PC-3 (cell line): ENCODE data around the gene ANP32D. TPM values are rescaled to one million over a fixed set of nuclear protein-coding genes. Genes with fewer than 3 reads are reported as not detected.
A peak's percentile ranks its signal among the peaks of the same experiment; 100 is the strongest.

Experiments used
- ATAC-seq: fragments of 200-7000 bp; cut with Tn5 transposase; 2 replicates; pipeline ENCODE4 v1.9.1; 2020; ENCODE audit warnings: mild to moderate bottlenecking, moderate library complexity
- BruUV-seq: library from RNA; stranded (reverse); fragments of 400-500 nt; replicated peaks from 2 replicates; lab custom pipeline; 2021; lab: Mats Ljungman, UMichigan
- CTCF ChIA-PET: fragments of 300-600 bp; sonication (Branson Sonifier 250); formaldehyde crosslinking; loops from one replicate; lab custom pipeline; 2022; ENCODE audit warnings: antibody characterized with exemption; lab: Charles Lee
- POLR2A ChIA-PET: fragments of 300-600 bp; sonication (Branson Sonifier 250); formaldehyde crosslinking; loops from one replicate; lab custom pipeline; 2022; ENCODE audit warnings: antibody characterized with exemption; ENCODE audit not compliant: unreplicated experiment; lab: Charles Lee
- DNase-seq: peaks from one replicate; pipeline ENCODE4 v3.0.0-alpha.2; 2015
- H2AFZ ChIP-seq: fragments of 300-600 bp; sonication (generic); 2 replicates; pipeline ENCODE4 v1.6.0; 2016; ENCODE audit warnings: antibody characterized with exemption, low read length
- H3F3A ChIP-seq: fragments of 300-600 bp; sonication (generic); one replicate; pipeline ENCODE4 v1.6.0; 2017; ENCODE audit warnings: antibody characterized with exemption, low read length, control low read depth, mild to moderate bottlenecking; ENCODE audit not compliant: unreplicated experiment
- H3K27ac ChIP-seq: fragments of 300-600 bp; sonication (generic); 2 replicates; pipeline ENCODE4 v1.5.1; 2016; ENCODE audit warnings: mild to moderate bottlenecking, low read length
- H3K27me3 ChIP-seq: fragments of 300-600 bp; sonication (generic); 2 replicates; pipeline ENCODE4 v1.6.1; 2016; ENCODE audit warnings: low read length, mixed read lengths
- H3K36me3 ChIP-seq: fragments of 300-600 bp; sonication (generic); 2 replicates; pipeline ENCODE4 v1.6.1; 2016; ENCODE audit warnings: low read depth, mixed run types, low read length, mixed read lengths
- H3K4me1 ChIP-seq: fragments of 300-600 bp; sonication (generic); 2 replicates; pipeline ENCODE4 v1.5.1; 2016; ENCODE audit warnings: low read length; ENCODE audit not compliant: insufficient read depth
- H3K4me2 ChIP-seq: fragments of 300-600 bp; sonication (generic); 2 replicates; pipeline ENCODE4 v1.6.0; 2016; ENCODE audit warnings: low read length
- H3K4me3 ChIP-seq: fragments of 300-600 bp; sonication (generic); 2 replicates; pipeline ENCODE4 v1.5.1; 2016; ENCODE audit warnings: mild to moderate bottlenecking, low read length, mixed read lengths
- H3K79me2 ChIP-seq: fragments of 300-600 bp; sonication (generic); 2 replicates; pipeline ENCODE4 v1.6.1; 2017; ENCODE audit warnings: low read length, mixed read lengths
- H3K9ac ChIP-seq: fragments of 300-600 bp; sonication (generic); 2 replicates; pipeline ENCODE4 v1.6.0; 2016; ENCODE audit warnings: mild to moderate bottlenecking, low read length
- H3K9me2 ChIP-seq: fragments of 300-600 bp; sonication (generic); replicated peaks from 2 replicates; pipeline ENCODE4 v1.6.1; 2016; ENCODE audit warnings: mixed run types, low read length, mixed read lengths
- H3K9me3 ChIP-seq: fragments of 300-600 bp; sonication (generic); 2 replicates; pipeline ENCODE4 v1.6.1; 2016; ENCODE audit warnings: low read length, mixed read lengths
- H4K20me1 ChIP-seq: fragments of 300-600 bp; sonication (generic); 2 replicates; pipeline ENCODE4 v1.6.1; 2016; ENCODE audit warnings: low read length, mixed read lengths
- EZH2 ChIP-seq: fragments of 300-600 bp; sonication (generic); IDR thresholded peaks from one replicate; pipeline ENCODE4 v1.6.1; 2017; ENCODE audit warnings: antibody characterized with exemption, mild to moderate bottlenecking, low read length; ENCODE audit not compliant: unreplicated experiment
- EZH2phosphoT487 ChIP-seq: fragments of 300-600 bp; sonication (generic); IDR thresholded peaks from 2 replicates; pipeline ENCODE4 v1.6.1; 2018; ENCODE audit warnings: mild to moderate bottlenecking, antibody characterized with exemption, low read length, borderline replicate concordance
- intact Hi-C: fragments of 100-400 bp; cut with micrococcal nuclease; formaldehyde crosslinking; loops from 2 replicates; pipeline ENCODE4 v1.9.0; 2023
- total RNA-seq: library from RNA; depleted of rRNA; stranded (reverse); fragments of >200 nt; gene quantifications from 2 replicates; pipeline ENCODE4 v1.2.3, GENCODE V29; 2014
- TF ChIP-seq, protein P1 (sequence below): fragments of 300-600 bp; sonication (generic); conservative IDR thresholded peaks from 2 replicates; pipeline ENCODE4 v1.5.1; 2017; ENCODE audit warnings: antibody characterized with exemption, low read depth, mild to moderate bottlenecking, low read length

ANP32D gene
- total RNA-seq, 1 experiment from 2014 or later: not detected

DNA sequence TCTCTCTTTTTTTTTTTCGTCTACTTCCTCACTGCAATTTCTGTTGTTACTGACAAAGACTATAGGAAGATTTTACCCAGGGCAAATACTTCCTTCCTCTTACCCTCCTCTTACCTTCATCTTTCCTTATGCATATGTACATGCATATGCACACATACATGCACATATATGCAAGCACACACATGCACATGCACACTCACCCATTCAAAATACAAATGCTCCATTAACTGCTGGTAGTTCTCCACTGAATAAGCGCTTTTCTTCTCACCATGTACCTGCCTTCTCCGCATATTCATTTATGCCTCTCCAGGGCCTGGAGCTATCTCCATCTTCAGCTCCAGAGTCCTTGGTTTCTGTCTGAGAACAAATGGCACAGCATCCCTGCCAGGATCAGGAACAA, 10.6 kb downstream of the ANP32D start:
- TF ChIP-seq EZH2phosphoT487: no peak
- no peak for TF ChIP-seq EZH2
- TF ChIP-seq, protein P1, sequence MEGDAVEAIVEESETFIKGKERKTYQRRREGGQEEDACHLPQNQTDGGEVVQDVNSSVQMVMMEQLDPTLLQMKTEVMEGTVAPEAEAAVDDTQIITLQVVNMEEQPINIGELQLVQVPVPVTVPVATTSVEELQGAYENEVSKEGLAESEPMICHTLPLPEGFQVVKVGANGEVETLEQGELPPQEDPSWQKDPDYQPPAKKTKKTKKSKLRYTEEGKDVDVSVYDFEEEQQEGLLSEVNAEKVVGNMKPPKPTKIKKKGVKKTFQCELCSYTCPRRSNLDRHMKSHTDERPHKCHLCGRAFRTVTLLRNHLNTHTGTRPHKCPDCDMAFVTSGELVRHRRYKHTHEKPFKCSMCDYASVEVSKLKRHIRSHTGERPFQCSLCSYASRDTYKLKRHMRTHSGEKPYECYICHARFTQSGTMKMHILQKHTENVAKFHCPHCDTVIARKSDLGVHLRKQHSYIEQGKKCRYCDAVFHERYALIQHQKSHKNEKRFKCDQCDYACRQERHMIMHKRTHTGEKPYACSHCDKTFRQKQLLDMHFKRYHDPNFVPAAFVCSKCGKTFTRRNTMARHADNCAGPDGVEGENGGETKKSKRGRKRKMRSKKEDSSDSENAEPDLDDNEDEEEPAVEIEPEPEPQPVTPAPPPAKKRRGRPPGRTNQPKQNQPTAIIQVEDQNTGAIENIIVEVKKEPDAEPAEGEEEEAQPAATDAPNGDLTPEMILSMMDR: no peak
- Histone ChIP-seq H3K9me2 (no peaks in the 10 kb centered on the region), H3K4me2 (no peak overlapping the region), H3K9ac (no peak overlapping the region), H3K4me1 (no peaks in the 10 kb centered on the region), H3K9me3 (no peaks in the 10 kb centered on the region), H3K27me3 (peaks cover 69% of the 10 kb centered on the region), H3K27ac (no peak overlapping the region), H3F3A (no peaks in the 10 kb centered on the region), H3K36me3 (no peaks in the 10 kb centered on the region), H3K79me2 (no peaks in the 10 kb centered on the region), H4K20me1 (no peaks in the 10 kb centered on the region), H2AFZ (no peak overlapping the region), H3K4me3 (no peak overlapping the region)
- DNase-seq (no peak), ATAC-seq (no peak)
- no TSS peak for BruUV-seq
- ChIA-PET POLR2A (no interaction called here), CTCF (no interaction called here)
- intact Hi-C loops: no loop called here

DNA sequence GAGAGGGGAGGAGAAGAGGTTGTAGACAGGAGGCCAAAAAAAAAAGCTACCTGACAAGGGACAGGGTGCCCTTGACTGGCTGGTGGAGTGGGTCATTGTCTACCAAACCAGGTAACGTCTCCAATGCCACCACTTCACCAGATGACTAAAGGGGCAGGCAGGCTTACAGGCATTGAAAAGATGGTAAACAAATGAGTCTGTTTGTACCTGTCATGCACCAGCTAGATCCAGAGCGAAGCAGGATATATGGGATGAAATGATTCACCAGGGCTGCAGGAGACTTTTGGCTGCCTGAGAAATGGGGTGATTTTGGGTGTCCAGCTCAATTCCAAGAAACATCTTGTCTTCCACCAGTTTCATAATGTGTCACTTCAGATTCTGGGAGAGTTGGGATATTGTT, 13.9 kb downstream of the ANP32D start:
- Histone ChIP-seq H3K9me3 (no peaks in the 10 kb centered on the region), H3F3A (no peaks in the 10 kb centered on the region), H3K27me3 (peaks cover 77% of the 10 kb centered on the region), H3K79me2 (no peaks in the 10 kb centered on the region), H3K9me2 (no peaks in the 10 kb centered on the region), H3K9ac (no peak overlapping the region), H2AFZ (no peak overlapping the region), H4K20me1 (no peaks in the 10 kb centered on the region), H3K4me3 (no peak overlapping the region), H3K4me2 (no peak overlapping the region), H3K4me1 (no peaks in the 10 kb centered on the region), H3K36me3 (no peaks in the 10 kb centered on the region), H3K27ac (no peak overlapping the region)
- CTCF ChIA-PET: no interaction called here
- ATAC-seq: no peak
- TF ChIP-seq, protein P1: no peak
- TF ChIP-seq EZH2: no peak
- no peak for TF ChIP-seq EZH2phosphoT487
- no TSS peak for BruUV-seq
- POLR2A ChIA-PET: no interaction called here
- intact Hi-C loops: no loop called here
- peak; percentile 9 for DNase-seq

DNA sequence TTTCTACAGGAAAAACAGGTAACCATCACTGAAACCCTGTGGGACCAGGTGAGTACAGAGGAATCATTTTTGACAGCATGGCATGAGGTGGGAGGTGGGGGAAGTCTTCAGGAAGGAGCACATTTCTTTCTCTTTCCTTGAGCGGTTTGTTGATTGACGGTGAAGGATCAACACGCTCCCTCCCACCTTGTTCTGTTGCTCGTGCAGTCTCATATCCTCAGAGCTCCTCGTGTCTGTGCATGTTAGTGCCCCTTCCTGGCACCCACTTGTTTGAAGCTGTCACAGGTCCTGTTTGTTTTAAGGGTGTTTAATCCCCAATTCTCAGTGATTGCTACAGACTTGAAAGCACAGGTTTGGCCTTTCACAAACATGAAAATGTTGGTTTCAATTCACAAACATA, 14.3 kb downstream of the ANP32D start:
- DNase-seq (no peak), ATAC-seq (no peak)
- no peak overlapping the region for H3K4me2 ChIP-seq
- H3K9me2 ChIP-seq: no peaks in the 10 kb centered on the region
- H3K27me3 ChIP-seq: peaks cover 77% of the 10 kb centered on the region
- H3K4me3 ChIP-seq: no peak overlapping the region
- H3K27ac ChIP-seq: no peak overlapping the region
- H3K9ac ChIP-seq: no peak overlapping the region
- H2AFZ ChIP-seq: no peak overlapping the region
- ChIA-PET CTCF (no interaction called here), POLR2A (no interaction called here)
- H3F3A ChIP-seq: no peaks in the 10 kb centered on the region
- no peaks in the 10 kb centered on the region for H4K20me1 ChIP-seq
- H3K9me3 ChIP-seq: no peaks in the 10 kb centered on the region
- BruUV-seq: no TSS peak
- intact Hi-C loops: no loop called here
- H3K79me2 ChIP-seq: no peaks in the 10 kb centered on the region
- no peaks in the 10 kb centered on the region for H3K4me1 ChIP-seq
- TF ChIP-seq EZH2 (no peak), EZH2phosphoT487 (no peak)
- TF ChIP-seq, protein P1: no peak
- no peaks in the 10 kb centered on the region for H3K36me3 ChIP-seq
